ENCODE results near the gene HLA-DPB1.

HLA-DPB1 gene

GRCh38 chr6:33072508-33073100, 3.2 kb upstream of the HLA-DPB1 start:
- TF ChIP-seq CTCF (IDR thresholded peaks at IDR 0.05; ENCODE audit: low read depth, low read length), result no peak
- no peak for DNase-seq (ENCODE audit: extremely low read depth, low read depth)

DNA sequence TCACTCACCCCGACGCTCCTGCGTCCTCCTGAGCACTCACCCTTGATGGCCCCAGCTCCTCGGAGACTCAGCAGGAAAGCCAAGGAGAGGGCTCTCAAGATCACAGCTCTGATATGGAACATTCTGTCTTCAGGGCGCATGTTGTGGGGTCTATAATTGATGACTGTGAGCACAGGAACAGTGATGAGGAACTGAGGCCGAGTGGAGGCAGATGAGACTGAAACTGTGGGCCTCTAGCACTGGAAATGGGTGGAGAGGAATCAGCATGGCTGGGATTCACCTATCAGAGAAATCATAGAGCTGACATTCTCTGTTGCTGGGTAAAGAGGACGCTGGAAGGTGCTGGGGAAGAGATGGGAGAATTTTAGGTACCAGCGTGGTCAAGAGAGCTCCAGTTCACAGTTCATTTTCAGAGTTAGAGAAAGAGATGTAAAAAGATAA, 2.3 kb upstream of the HLA-DPB1 start, which contains the start of gene HLA-DPA1:
Gene HLA-DPA1 (minus strand): TSS at position 219 of the 441 bp plus-strand sequence.
- no peak for DNase-seq (ENCODE audit: extremely low read depth, low read depth)
- TF ChIP-seq CTCF (IDR thresholded peaks at IDR 0.05; ENCODE audit: low read depth, low read length), result no peak

- DNase-seq (ENCODE audit: extremely low read depth, low read depth), result no peak
- no peak for TF ChIP-seq CTCF (IDR thresholded peaks at IDR 0.05; ENCODE audit: low read depth, low read length)
Measured at GRCh38 chr6:33075208-33075567, 602 bp upstream of the HLA-DPB1 start.

- DNase-seq (ENCODE audit: extremely low read depth, low read depth), result no peak
- no peak for TF ChIP-seq CTCF (IDR thresholded peaks at IDR 0.05; ENCODE audit: low read depth, low read length)
Measured at GRCh38 chr6:33076406-33076934, 680 bp downstream of the HLA-DPB1 start.

- no peak for DNase-seq (ENCODE audit: extremely low read depth, low read depth)
- no peak for TF ChIP-seq CTCF (IDR thresholded peaks at IDR 0.05; ENCODE audit: low read depth, low read length)
Measured at GRCh38 chr6:33077908-33078307, 2.1 kb downstream of the HLA-DPB1 start.

DNA sequence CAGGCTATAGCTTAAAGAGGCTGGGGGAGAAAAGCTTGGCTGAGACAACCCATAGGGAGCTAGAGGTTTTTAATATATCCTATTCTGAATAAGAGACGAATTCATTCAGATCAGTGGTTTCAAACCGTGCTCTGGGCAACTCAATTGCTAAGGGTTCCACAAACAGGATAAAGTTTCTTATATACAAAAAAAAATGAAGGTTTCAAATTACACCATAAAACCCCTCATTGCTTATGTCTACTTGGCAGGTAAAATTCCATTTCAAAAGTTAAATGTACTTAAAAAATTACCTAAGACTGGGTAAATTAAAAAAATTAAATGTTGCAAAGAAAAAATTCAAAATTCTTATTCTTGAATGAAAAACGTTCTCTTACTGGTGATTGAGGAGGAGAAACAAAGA, 2.7 kb downstream of the HLA-DPB1 start:
- no peak for TF ChIP-seq CTCF (IDR thresholded peaks at IDR 0.05; ENCODE audit: low read depth, low read length)
- no peak for DNase-seq (ENCODE audit: extremely low read depth, low read depth)

- no peak for TF ChIP-seq CTCF (IDR thresholded peaks at IDR 0.05; ENCODE audit: low read depth, low read length)
- DNase-seq (ENCODE audit: extremely low read depth, low read depth), result no peak
Measured at GRCh38 chr6:33078919-33079521, 3.2 kb downstream of the HLA-DPB1 start.

Data from AG09319 (cell line).